Esophagus squamous epithelium (tissue), 4 donors: ENCODE data around the gene C1QL1.

Experiments used
- CTCF ChIP-seq, 6 experiments: fragments of 450-650 bp in 4 of 6; fragments of 200-600 bp in 2 of 6; sonication (generic) in 2 of 6; IDR thresholded peaks; one replicate each; pipeline ENCODE4 v1.5.1; 2016 to 2019; ENCODE audit warnings: antibody characterized with exemption in 6 of 6, mild to moderate bottlenecking in 4 of 6, moderate library complexity in 4 of 6
- POLR2A ChIP-seq, 4 donors: fragments of 450-650 bp; IDR thresholded peaks; one replicate each; pipeline ENCODE4 v1.6.1; 2017; ENCODE audit warnings: antibody characterized with exemption in 4 of 4, mild to moderate bottlenecking in 4 of 4, moderate library complexity in 3 of 4

GRCh38 chr17:44997733-44998520, 29.8 kb upstream of the C1QL1 start:
- TF ChIP-seq CTCF (IDR thresholded peaks at IDR 0.05): no peak
- TF ChIP-seq POLR2A (IDR thresholded peaks at IDR 0.05): no peak
